ENCODE data around the gene TMEM87A. TPM values are rescaled to one million over a fixed set of nuclear protein-coding genes. Genes with fewer than 3 reads are reported as not detected.
"Not testable (repeated sequence)": the region's sequence is repeated elsewhere in the genome, so short reads cannot be mapped to it uniquely, and the experiment has no call there.

TMEM87A gene
- polyA plus RNA-seq, 1 experiment, result 25.1 TPM

DNA sequence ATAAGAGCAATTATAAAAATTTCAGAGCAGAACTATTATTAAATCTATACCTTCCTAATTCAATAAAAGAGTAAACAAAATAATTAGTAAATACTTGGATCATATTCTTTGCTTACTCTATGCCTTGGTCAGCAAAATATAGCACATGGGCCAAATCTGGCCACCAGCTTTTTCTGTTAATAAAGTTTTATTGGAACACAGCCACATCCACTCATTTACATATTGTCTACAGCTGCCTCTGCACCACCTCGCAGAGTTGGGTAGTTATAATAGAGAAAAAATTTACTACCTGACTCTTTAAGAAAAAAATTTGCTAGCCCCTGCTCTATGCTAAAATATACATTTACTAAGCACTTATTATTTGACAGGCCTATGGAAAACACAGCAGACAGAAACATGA lies 32.4 kb downstream of the TMEM87A start:
- Histone ChIP-seq H3K36me3 (ENCODE audit: control insufficient read depth, insufficient read depth, low read length) (peaks cover 4% of the 10 kb centered on the region; the same call in 1 of the 2 replicates), H3K27me3 (ENCODE audit: control insufficient read depth, insufficient read depth, low read length) (no peaks in the 10 kb centered on the region), H3K4me3 (ENCODE audit: low read depth, low read length) (no peak overlapping the region)
- TF ChIP-seq CTCF (IDR thresholded peaks at IDR 0.05; ENCODE audit: insufficient read depth, low read depth, low read length), result no peak
- CTCF ChIA-PET, result no interaction called here
- POLR2A ChIA-PET, result no interaction called here
- no peak for DNase-seq (ENCODE audit: low read depth)

DNA sequence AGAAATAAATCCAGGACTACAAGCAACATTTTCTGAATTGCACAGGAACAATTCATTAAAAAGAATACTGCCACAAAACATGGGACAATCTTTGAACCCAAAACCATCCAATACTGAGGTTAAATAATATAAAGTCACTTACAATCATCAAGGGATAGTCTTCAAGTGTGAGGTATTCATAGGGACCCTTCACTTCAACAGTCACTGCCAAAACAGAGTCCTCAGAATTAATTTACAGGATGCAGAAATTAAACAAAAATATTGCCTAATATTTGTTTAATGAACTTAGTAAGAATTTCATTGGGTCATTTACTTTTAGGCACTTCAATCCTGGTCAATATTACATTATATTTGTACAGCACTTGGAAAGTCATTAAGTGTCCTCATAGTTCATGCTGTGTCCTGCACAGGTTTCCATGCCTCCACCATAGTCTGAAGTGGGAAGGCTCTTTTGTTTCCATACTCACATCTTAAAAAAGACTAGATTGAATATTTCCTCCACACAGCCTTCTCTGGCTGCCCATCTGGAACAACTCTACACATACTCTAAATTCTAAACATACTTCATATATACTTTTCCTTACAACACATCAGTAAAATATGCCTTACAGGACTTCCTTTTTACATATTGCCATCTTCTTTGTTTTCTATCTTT lies 33.6 kb downstream of the TMEM87A start:
- ChIA-PET CTCF (no interaction called here), POLR2A (interaction anchor here (0.6 to 0.7 kb wide), 2 partner anchors 19 to 21 kb away, joined by 3 read pairs; no protein-coding TSS in a partner anchor)
- Histone ChIP-seq H3K27me3 (ENCODE audit: control insufficient read depth, insufficient read depth, low read length) (no peaks in the 10 kb centered on the region), H3K4me3 (ENCODE audit: low read depth, low read length) (no peak overlapping the region), H3K36me3 (ENCODE audit: control insufficient read depth, insufficient read depth, low read length) (peaks cover 5% of the 10 kb centered on the region; the same call in 1 of the 2 replicates)
- TF ChIP-seq CTCF (IDR thresholded peaks at IDR 0.05; ENCODE audit: insufficient read depth, low read depth, low read length), result no peak
- no peak for DNase-seq (ENCODE audit: low read depth)

- Histone ChIP-seq H3K36me3 (ENCODE audit: control insufficient read depth, insufficient read depth, low read length) (peaks cover 9% of the 10 kb centered on the region), H3K4me3 (ENCODE audit: low read depth, low read length) (no peak overlapping the region), H3K27me3 (ENCODE audit: control insufficient read depth, insufficient read depth, low read length) (no peaks in the 10 kb centered on the region)
- ChIA-PET POLR2A (no interaction called here), CTCF (no interaction called here)
- no peak for TF ChIP-seq CTCF (IDR thresholded peaks at IDR 0.05; ENCODE audit: insufficient read depth, low read depth, low read length)
- DNase-seq (ENCODE audit: low read depth), result no peak
Measured at GRCh38 chr15:42233107-42233506, 40.1 kb downstream of the TMEM87A start.

GRCh38 chr15:42232606-42233005 lies 40.6 kb downstream of the TMEM87A start:
- H3K4me3 ChIP-seq (ENCODE audit: low read depth, low read length), result no peak overlapping the region
- ChIA-PET CTCF (no interaction called here), POLR2A (no interaction called here)
- DNase-seq (ENCODE audit: low read depth), result no peak
- no peak for TF ChIP-seq CTCF (IDR thresholded peaks at IDR 0.05; ENCODE audit: insufficient read depth, low read depth, low read length)
- H3K36me3 ChIP-seq (ENCODE audit: control insufficient read depth, insufficient read depth, low read length), result peaks cover 7% of the 10 kb centered on the region
- H3K27me3 ChIP-seq (ENCODE audit: control insufficient read depth, insufficient read depth, low read length), result no peaks in the 10 kb centered on the region

DNA sequence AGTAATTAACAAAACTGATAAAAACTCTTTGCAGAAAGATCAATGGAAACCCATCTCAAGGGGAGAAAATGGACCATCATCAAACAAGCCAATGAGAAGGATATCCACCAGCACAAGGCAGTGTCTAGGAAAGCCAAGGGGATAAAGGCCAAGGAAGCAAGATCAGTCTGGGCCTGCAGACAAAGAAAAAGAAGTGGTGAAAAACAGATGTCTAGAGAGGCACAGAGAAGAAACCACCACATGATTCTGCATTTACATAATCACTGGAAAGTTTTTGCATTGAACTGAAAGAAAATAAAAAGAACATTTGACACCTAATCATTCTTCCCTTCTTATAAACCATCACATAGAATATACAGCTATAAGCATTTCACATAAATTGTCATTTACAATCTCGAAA lies 42.1 kb downstream of the TMEM87A start:
- no peak overlapping the region for H3K4me3 ChIP-seq (ENCODE audit: low read depth, low read length)
- H3K27me3 ChIP-seq (ENCODE audit: control insufficient read depth, insufficient read depth, low read length), result no peaks in the 10 kb centered on the region
- peaks cover 10% of the 10 kb centered on the region for H3K36me3 ChIP-seq (ENCODE audit: control insufficient read depth, insufficient read depth, low read length)
- ChIA-PET CTCF (no interaction called here), POLR2A (no interaction called here)
- TF ChIP-seq CTCF (IDR thresholded peaks at IDR 0.05; ENCODE audit: insufficient read depth, low read depth, low read length), result no peak
- no peak for DNase-seq (ENCODE audit: low read depth)

DNA sequence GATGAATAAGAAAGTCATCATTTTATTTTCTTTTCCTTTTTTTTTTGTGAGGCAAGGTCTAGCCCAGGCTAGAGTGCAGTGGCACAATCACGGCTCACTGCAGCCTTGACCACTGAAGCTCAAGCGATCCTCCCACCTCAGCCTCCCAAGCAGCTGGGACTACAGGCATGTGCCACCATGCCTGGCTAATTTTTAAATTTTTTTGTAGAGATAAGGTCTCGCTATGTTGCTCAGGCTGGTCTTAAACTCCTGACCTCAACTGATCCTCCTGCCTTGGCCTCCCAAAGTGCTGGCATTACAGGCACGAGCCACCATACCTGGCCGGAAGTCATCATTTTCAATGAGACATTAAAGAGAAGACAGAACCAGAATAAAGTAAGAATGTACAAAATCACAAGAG lies 44.3 kb downstream of the TMEM87A start:
- H3K27me3 ChIP-seq (ENCODE audit: control insufficient read depth, insufficient read depth, low read length); DNase-seq (ENCODE audit: low read depth); POLR2A ChIA-PET; H3K4me3 ChIP-seq (ENCODE audit: low read depth, low read length): not testable (repeated sequence)
- H3K36me3 ChIP-seq (ENCODE audit: control insufficient read depth, insufficient read depth, low read length), result peaks cover 15% of the 10 kb centered on the region
- CTCF ChIA-PET, result interaction anchor here (1.3 kb wide), 1 partner anchor 13 kb away, joined by 3 read pairs; no protein-coding TSS in a partner anchor

Measured in BJ (cell line).